ENCODE results near the gene CHKB.

The CHKB gene

DNA sequence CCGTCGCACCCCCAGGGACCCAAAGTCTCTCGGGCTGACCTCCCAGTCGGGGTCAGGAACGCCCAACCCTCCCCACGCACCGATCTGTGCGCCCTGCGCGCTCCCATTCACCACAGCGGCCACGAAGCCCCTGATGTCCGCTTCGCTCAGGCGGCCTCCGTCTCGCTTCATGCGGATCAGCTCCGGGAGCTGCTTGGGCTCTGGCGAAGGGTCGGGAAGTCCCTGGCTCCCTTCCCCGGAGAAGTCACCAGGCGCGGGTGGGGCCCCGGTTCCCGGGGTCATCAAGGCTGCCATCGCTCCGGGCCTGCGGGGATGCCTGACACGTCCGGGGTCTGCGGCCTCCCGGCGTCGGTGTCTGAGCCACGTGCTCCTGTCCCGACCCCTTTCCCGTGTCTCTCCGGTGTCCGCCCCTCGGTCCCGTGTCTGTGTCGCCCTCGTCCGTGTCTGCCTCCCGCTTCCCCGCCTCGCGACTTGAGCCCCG is 53.2 kb downstream of the CHKB start:
- Mint-ChIP-seq H3K4me3 (no peak overlapping the region), H3K9me3 (no peaks in the 10 kb centered on the region), H3K27ac (no peak overlapping the region), H3K4me1 (peaks cover 24% of the 10 kb centered on the region), H3K36me3 (ENCODE audit: low read depth) (peaks cover 4% of the 10 kb centered on the region), H3K27me3 (ENCODE audit: low read depth) (peaks cover 62% of the 10 kb centered on the region)
- TF ChIP-seq, protein P1, sequence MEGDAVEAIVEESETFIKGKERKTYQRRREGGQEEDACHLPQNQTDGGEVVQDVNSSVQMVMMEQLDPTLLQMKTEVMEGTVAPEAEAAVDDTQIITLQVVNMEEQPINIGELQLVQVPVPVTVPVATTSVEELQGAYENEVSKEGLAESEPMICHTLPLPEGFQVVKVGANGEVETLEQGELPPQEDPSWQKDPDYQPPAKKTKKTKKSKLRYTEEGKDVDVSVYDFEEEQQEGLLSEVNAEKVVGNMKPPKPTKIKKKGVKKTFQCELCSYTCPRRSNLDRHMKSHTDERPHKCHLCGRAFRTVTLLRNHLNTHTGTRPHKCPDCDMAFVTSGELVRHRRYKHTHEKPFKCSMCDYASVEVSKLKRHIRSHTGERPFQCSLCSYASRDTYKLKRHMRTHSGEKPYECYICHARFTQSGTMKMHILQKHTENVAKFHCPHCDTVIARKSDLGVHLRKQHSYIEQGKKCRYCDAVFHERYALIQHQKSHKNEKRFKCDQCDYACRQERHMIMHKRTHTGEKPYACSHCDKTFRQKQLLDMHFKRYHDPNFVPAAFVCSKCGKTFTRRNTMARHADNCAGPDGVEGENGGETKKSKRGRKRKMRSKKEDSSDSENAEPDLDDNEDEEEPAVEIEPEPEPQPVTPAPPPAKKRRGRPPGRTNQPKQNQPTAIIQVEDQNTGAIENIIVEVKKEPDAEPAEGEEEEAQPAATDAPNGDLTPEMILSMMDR (IDR thresholded peaks at IDR 0.05; ENCODE audit: unreplicated experiment in 3 of 3): no peak
